GM11168 (cell line): ENCODE data around the gene CHRFAM7A.
"Not testable (repeated sequence)": the region's sequence is repeated elsewhere in the genome, so short reads cannot be mapped to it uniquely, and the experiment has no call there.

Experiments
- in situ Hi-C: fragments of 300-500 bp; cut with MboI; formaldehyde crosslinking; loops from one replicate; pipeline ENCODE4 v1.12.0; 2022; ENCODE audit warnings: low sequenced_read_pairs; ENCODE audit not compliant: unreplicated experiment

CHRFAM7A gene

DNA sequence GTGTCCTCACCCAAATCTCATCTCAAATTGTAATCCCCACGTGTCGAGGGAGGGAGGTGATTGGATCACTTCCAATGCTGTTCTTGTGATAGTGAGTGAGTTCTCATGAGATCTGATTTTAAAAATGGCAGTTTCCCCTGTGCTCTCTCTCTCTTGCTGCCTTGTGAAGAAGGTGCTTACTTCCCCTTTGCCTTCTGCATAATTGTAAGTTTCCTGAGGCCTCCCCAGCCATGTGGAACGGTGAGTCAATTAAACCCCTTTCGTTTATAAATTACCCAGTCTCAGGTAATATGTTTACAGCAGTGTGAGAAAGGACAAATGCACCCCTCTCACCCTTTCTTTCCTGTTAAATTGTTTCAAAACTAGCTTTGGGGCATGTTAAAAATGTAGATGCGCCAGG, 59.2 kb downstream of the CHRFAM7A start:
- in situ Hi-C loops = not testable (repeated sequence)

GRCh38 chr15:30326145-30326544, 67.2 kb downstream of the CHRFAM7A start:
- in situ Hi-C loops = not testable (repeated sequence)

DNA sequence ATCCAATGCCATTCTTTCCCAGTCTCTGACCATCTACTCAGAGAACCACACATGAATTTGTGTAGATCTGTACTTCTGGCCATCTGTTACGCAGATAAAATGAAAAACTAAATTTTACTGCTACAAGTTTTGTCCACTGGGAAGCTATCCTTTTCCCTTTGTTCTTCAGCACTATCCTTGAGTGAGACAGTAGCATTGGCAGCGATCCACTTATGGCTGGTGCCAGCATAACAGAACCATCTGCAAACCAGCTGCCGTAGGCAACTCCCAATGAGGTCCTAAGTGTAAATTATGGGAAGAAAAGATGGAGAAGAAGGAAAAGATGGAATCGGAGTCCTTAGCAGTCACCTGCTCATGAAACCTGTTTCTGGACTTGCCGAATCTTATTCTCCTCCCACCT, 72.3 kb downstream of the CHRFAM7A start:
- in situ Hi-C loops = not testable (repeated sequence)

- in situ Hi-C loops = loop anchor here (10.0 kb wide), 1 partner anchor 1899 kb away; no protein-coding TSS in a partner anchor
These were observed 77.6 kb downstream of the CHRFAM7A start for GRCh38 chr15:30315704-30316103.

DNA sequence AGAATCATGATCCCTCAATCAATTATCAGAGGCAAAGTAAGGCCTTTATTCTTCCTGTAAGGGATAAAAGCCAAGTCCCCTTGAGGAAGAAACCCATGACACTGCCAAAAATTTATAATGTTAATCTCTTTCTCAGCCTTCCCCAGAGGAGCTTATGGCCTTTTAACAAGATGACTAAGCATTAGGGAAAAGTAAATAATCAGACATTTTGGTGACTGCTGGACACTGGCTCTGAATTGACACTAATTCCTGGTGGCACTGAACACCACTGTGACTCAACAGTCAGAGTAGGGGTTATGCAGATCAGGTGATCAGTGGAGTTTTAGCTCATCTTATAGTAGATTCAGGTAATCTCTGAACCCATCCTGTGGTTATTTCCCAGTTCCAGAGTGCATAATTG, 82.8 kb downstream of the CHRFAM7A start:
- in situ Hi-C loops = loop anchor here (10.0 kb wide), 1 partner anchor 1904 kb away; no protein-coding TSS in a partner anchor
